ENCODE results near the gene SLC26A11. TPM values are rescaled to one million over a fixed set of nuclear protein-coding genes. Genes with fewer than 3 reads are reported as not detected.

The SLC26A11 gene
- total and polyA plus RNA-seq, 4 experiments from 2014 or later = 6.3 to 126 (median 66.0) TPM

DNA sequence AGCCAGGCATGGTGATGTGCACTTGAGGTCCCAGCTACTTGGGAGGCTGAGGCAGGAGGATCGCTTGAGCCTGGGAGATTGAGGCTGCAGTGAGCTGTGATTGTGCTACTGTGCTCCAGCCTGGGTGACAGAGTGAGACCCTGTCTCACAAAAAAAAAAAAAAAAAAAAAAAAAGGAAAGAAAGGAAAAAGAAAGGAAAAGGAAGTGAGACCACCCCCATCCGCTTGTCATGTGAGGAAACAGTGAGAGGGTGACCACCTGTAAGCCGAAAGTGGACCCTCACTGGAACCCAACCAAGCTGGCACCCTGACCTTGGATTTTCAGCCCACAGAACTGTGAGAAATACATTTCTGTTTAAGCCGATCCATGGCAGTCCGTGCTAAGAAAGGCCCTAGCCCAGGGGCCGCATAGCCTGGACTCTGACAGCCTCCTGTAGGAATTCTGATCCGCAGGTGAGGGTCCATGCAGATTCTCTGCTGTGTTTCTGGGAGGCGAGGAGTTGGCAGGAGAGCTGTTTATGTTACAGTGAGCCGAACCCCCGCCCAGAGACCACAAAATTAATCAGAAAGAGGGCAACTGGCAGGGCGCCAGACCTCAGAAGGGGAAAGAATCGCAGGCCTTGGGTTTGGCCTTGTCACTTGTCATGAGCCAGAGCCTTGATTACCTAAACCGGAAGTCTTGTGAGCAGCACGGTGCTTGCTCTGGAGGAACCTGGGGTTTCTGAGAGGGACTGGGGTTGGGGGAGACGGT, 1.0 kb upstream of the SLC26A11 start:
- intact Hi-C loops (cut with micrococcal nuclease) = loop anchor here (1.0 to 2.0 kb wide), 4 partner anchors 23 to 72 kb away; partner anchors contain the start of gene EIF4A3
- peaks cover 23 to 61% (median 44%) of the 10 kb centered on the region in 4 donors for H3K4me1 Mint-ChIP-seq
- CTCF ChIA-PET (ENCODE audit: partially characterized antibody) = interaction anchor here (0.9 to 2.0 kb wide), 3 partner anchors 13 to 34 kb away, joined by 4 to 9 read pairs (median 4); no protein-coding TSS in a partner anchor

DNA sequence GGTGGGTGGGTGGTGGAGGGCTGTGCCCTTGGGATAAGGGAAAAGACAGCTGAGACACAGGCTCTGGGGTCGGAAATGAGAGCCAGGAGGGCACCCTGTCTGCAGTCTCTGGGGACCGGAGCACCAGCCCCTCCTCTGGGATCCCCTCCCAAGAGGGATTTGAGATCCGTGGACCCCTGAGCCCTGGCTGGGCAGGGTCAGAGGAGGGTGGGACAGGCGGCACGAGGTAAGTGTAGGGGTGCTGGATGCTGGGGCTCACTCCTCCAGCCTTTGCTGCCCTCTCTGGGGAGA, 519 bp upstream of the SLC26A11 start:
- Mint-ChIP-seq H3K27me3 (no peaks in the 10 kb centered on the region), H3K4me1 (peaks cover 25 to 61% (median 45%) of the 10 kb centered on the region in 4 donors), H3K36me3 (peaks cover 11 to 46% of the 10 kb centered on the region in 2 donors), H3K27ac (peak overlapping the region; percentile 91 to 98 (median 97)), H3K9me3 (peaks cover 0 to 2% (median 0%) of the 10 kb centered on the region in 8 donors), H3K4me3 (peak overlapping the region; percentile 87 to 96 (median 94))
- Histone ChIP-seq H3K4me3 (ENCODE audit: low read length in 2 of 2) (peak overlapping the region; percentile 96), H3K4me1 (ENCODE audit: insufficient read depth, low read length) (peaks cover 29% of the 10 kb centered on the region), H3K27ac (ENCODE audit: low read depth, low read length) (peak overlapping the region; percentile 96), H3K27me3 (ENCODE audit: insufficient read depth, low read length) (no peaks in the 10 kb centered on the region), H3K36me3 (ENCODE audit: insufficient read depth, low read length) (peaks cover 26% of the 10 kb centered on the region), H3K9me3 (ENCODE audit: control insufficient read depth in 1 of 2, low read length in 2 of 2) (no peaks in the 10 kb centered on the region)
- CTCF ChIA-PET (ENCODE audit: partially characterized antibody) = interaction anchor here (0.9 to 2.0 kb wide), 3 partner anchors 13 to 34 kb away, joined by 4 to 9 read pairs (median 4); no protein-coding TSS in a partner anchor
- no peak for DNase-seq
- intact Hi-C loops (cut with micrococcal nuclease) = loop anchor here (1.0 to 2.0 kb wide), 4 partner anchors 23 to 73 kb away; partner anchors contain the start of gene EIF4A3
- POLR2A ChIA-PET (ENCODE audit: partially characterized antibody) = interaction anchor here (0.9 to 4.3 kb wide), 15 partner anchors 8 to 1299 kb away, joined by 3 to 71 read pairs (median 5); partner anchors contain the start of gene RNF213

More for the DNA sequence above, 1.0 kb upstream of the SLC26A11 start:
- Mint-ChIP-seq H3K27ac (peak overlapping the region; percentile 91 to 98 (median 97)), H3K4me3 (peak overlapping the region; percentile 87 to 96 (median 94)), H3K9me3 (peaks cover 0 to 2% (median 0%) of the 10 kb centered on the region in 8 donors), H3K36me3 (peaks cover 11 to 47% of the 10 kb centered on the region in 2 donors), H3K27me3 (no peaks in the 10 kb centered on the region)
- POLR2A ChIA-PET (ENCODE audit: partially characterized antibody) = interaction anchor here (0.7 to 4.3 kb wide), 17 partner anchors 9 to 1300 kb away, joined by 3 to 71 read pairs (median 5); partner anchors contain the start of genes GAA and RNF213
- DNase-seq = peak; percentile 93 to 96 (median 93)
- Histone ChIP-seq H3K4me3 (ENCODE audit: low read length in 2 of 2) (peak overlapping the region; percentile 96), H3K27me3 (ENCODE audit: insufficient read depth, low read length) (no peaks in the 10 kb centered on the region), H3K36me3 (ENCODE audit: insufficient read depth, low read length) (peaks cover 31% of the 10 kb centered on the region), H3K27ac (ENCODE audit: low read depth, low read length) (peak overlapping the region; percentile 96), H3K4me1 (ENCODE audit: insufficient read depth, low read length) (peaks cover 29% of the 10 kb centered on the region), H3K9me3 (ENCODE audit: control insufficient read depth in 1 of 2, low read length in 2 of 2) (no peaks in the 10 kb centered on the region)

GRCh38 chr17:80220736-80221215, 549 bp downstream of the SLC26A11 start:
- POLR2A ChIA-PET (ENCODE audit: partially characterized antibody) = interaction anchor here (0.7 to 4.3 kb wide), 5 partner anchors 10 to 161 kb away, joined by 3 to 71 read pairs (median 5); partner anchors contain the start of genes GAA and RNF213
- Histone ChIP-seq H3K27ac (ENCODE audit: low read depth, low read length) (peak overlapping the region; percentile 96), H3K9me3 (ENCODE audit: control insufficient read depth in 1 of 2, low read length in 2 of 2) (no peaks in the 10 kb centered on the region), H3K4me3 (ENCODE audit: low read length in 2 of 2) (peak overlapping the region in 1 of 2 donors; percentile 96), H3K27me3 (ENCODE audit: insufficient read depth, low read length) (no peaks in the 10 kb centered on the region), H3K4me1 (ENCODE audit: insufficient read depth, low read length) (peaks cover 29% of the 10 kb centered on the region), H3K36me3 (ENCODE audit: insufficient read depth, low read length) (peaks cover 20% of the 10 kb centered on the region)
- Mint-ChIP-seq H3K4me3 (peak overlapping the region; percentile 78 to 85 (median 83)), H3K4me1 (peaks cover 25 to 61% (median 45%) of the 10 kb centered on the region in 4 donors), H3K27ac (peak overlapping the region in 6 of 7 donors; percentile 55 to 88 (median 85)), H3K27me3 (no peaks in the 10 kb centered on the region), H3K9me3 (peaks cover 0 to 2% (median 0%) of the 10 kb centered on the region in 8 donors), H3K36me3 (peaks cover 11 to 45% of the 10 kb centered on the region in 2 donors)
- peak; percentile 8 to 48 (median 15) for DNase-seq
- intact Hi-C loops (cut with micrococcal nuclease) = no loop called here
- CTCF ChIA-PET (ENCODE audit: partially characterized antibody) = interaction anchor here (1.4 kb wide), 1 partner anchor 24 kb away, joined by 4 read pairs; no protein-coding TSS in a partner anchor

DNA sequence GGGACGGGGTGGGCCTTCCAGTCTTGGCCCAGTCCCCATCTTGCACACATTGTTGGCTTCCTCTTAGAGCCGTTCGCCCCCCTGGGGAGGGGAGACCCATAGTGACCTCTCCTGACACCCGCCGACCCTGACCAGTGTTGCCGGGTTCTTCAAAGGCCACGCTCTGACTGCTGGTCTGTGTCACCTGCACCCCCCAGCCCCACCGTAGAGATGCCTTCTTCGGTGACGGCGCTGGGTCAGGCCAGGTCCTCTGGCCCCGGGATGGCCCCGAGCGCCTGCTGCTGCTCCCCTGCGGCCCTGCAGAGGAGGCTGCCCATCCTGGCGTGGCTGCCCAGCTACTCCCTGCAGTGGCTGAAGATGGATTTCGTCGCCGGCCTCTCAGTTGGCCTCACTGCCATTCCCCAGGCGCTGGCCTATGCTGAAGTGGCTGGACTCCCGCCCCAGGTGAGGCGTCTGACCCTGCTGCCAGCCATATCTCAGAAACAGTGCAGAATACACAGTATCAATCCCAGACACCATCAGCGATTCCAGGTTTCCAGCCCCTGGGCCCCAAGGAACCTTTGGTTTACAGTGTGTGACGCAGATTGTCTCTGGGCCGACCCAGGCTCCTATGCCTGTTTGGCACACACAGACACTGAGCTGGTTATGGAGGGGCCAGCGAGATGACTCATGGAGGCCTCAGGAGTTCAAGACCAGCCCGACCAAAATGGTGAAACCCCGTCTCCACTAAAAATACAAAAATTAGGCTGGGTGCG, 1.3 kb downstream of the SLC26A11 start:
- peaks cover 29% of the 10 kb centered on the region for H3K4me1 ChIP-seq (ENCODE audit: insufficient read depth, low read length)
- Mint-ChIP-seq H3K9me3 (peaks cover 0 to 2% (median 0%) of the 10 kb centered on the region in 8 donors), H3K36me3 (peaks cover 10 to 38% of the 10 kb centered on the region in 2 donors), H3K27me3 (no peaks in the 10 kb centered on the region), H3K4me1 (peaks cover 21 to 59% (median 41%) of the 10 kb centered on the region in 4 donors), H3K4me3 (peak overlapping the region; percentile 78 to 85 (median 82)), H3K27ac (peak overlapping the region; percentile 55 to 88 (median 75))
- no peaks in the 10 kb centered on the region for H3K27me3 ChIP-seq (ENCODE audit: insufficient read depth, low read length)
- H3K36me3 ChIP-seq (ENCODE audit: insufficient read depth, low read length) = peaks cover 15% of the 10 kb centered on the region
- peak overlapping the region; percentile 96 for H3K27ac ChIP-seq (ENCODE audit: low read depth, low read length)
- ChIA-PET CTCF (ENCODE audit: partially characterized antibody) (interaction anchor here (1.4 kb wide), 1 partner anchor 25 kb away, joined by 4 read pairs; no protein-coding TSS in a partner anchor), POLR2A (ENCODE audit: partially characterized antibody) (interaction anchor here (0.8 to 4.3 kb wide), 2 partner anchors 43 to 160 kb away, joined by 3 to 71 read pairs; partner anchors contain the start of gene RNF213)
- H3K9me3 ChIP-seq (ENCODE audit: control insufficient read depth in 1 of 2, low read length in 2 of 2) = no peaks in the 10 kb centered on the region
- intact Hi-C loops (cut with micrococcal nuclease) = no loop called here
- peak overlapping the region in 1 of 2 donors; percentile 96 for H3K4me3 ChIP-seq (ENCODE audit: low read length in 2 of 2)
- DNase-seq = no peak

GRCh38 chr17:80222376-80223141, 2.3 kb downstream of the SLC26A11 start:
- Mint-ChIP-seq H3K27ac (peak overlapping the region in 4 of 7 donors; percentile 55 to 85 (median 74)), H3K4me3 (peak overlapping the region in 7 of 8 donors; percentile 40 to 67 (median 61)), H3K27me3 (no peaks in the 10 kb centered on the region), H3K4me1 (peaks cover 16 to 50% (median 35%) of the 10 kb centered on the region in 4 donors), H3K9me3 (peaks cover 0 to 2% (median 0%) of the 10 kb centered on the region in 8 donors), H3K36me3 (peaks cover 8 to 33% of the 10 kb centered on the region in 2 donors)
- H3K36me3 ChIP-seq (ENCODE audit: insufficient read depth, low read length) = peaks cover 7% of the 10 kb centered on the region
- DNase-seq = no peak
- ChIA-PET POLR2A (ENCODE audit: partially characterized antibody) (no interaction called here), CTCF (ENCODE audit: partially characterized antibody) (interaction anchor here (1.4 kb wide), 1 partner anchor 26 kb away, joined by 4 read pairs; no protein-coding TSS in a partner anchor)
- peaks cover 24% of the 10 kb centered on the region for H3K4me1 ChIP-seq (ENCODE audit: insufficient read depth, low read length)
- no peak overlapping the region for H3K4me3 ChIP-seq (ENCODE audit: low read length in 2 of 2)
- no peak overlapping the region for H3K27ac ChIP-seq (ENCODE audit: low read depth, low read length)
- no peaks in the 10 kb centered on the region for H3K9me3 ChIP-seq (ENCODE audit: control insufficient read depth in 1 of 2, low read length in 2 of 2)
- intact Hi-C loops (cut with micrococcal nuclease) = no loop called here
- H3K27me3 ChIP-seq (ENCODE audit: insufficient read depth, low read length) = no peaks in the 10 kb centered on the region

GRCh38 chr17:80223142-80223815, 3.1 kb downstream of the SLC26A11 start:
- Mint-ChIP-seq H3K4me3 (peak overlapping the region in 6 of 8 donors; percentile 8 to 62 (median 45)), H3K36me3 (peaks cover 6 to 30% of the 10 kb centered on the region in 2 donors), H3K9me3 (peaks cover 0 to 2% (median 0%) of the 10 kb centered on the region in 8 donors), H3K4me1 (peaks cover 13 to 43% (median 29%) of the 10 kb centered on the region in 4 donors), H3K27me3 (no peaks in the 10 kb centered on the region), H3K27ac (peak overlapping the region in 5 of 7 donors; percentile 17 to 85 (median 55))
- Histone ChIP-seq H3K27me3 (ENCODE audit: insufficient read depth, low read length) (no peaks in the 10 kb centered on the region), H3K9me3 (ENCODE audit: control insufficient read depth in 1 of 2, low read length in 2 of 2) (no peaks in the 10 kb centered on the region), H3K36me3 (ENCODE audit: insufficient read depth, low read length) (peaks cover 3% of the 10 kb centered on the region), H3K4me3 (ENCODE audit: low read length in 2 of 2) (no peak overlapping the region), H3K27ac (ENCODE audit: low read depth, low read length) (no peak overlapping the region), H3K4me1 (ENCODE audit: insufficient read depth, low read length) (peaks cover 17% of the 10 kb centered on the region)
- no peak for DNase-seq
- ChIA-PET POLR2A (ENCODE audit: partially characterized antibody) (no interaction called here), CTCF (ENCODE audit: partially characterized antibody) (no interaction called here)
- intact Hi-C loops (cut with micrococcal nuclease) = no loop called here

Measured in CD4-positive, alpha-beta memory T cell (primary cell).